Mammary epithelial cell (primary cell): ENCODE measurements around the gene HS3ST3A1.

Experiments
- EZH2 ChIP-seq: IDR thresholded peaks from 2 replicates; pipeline ENCODE4 v1.6.1; 2012; ENCODE audit warnings: low read length, inconsistent platforms, borderline replicate concordance
- TF ChIP-seq, protein P1 (sequence below), 2 donors: IDR thresholded peaks in 1 of 2; conservative IDR thresholded peaks in 1 of 2; 2 replicates each; pipeline ENCODE4 v1.5.1; 2011 to 2012; ENCODE audit warnings: inconsistent platforms in 2 of 2, low read length in 2 of 2, mild to moderate bottlenecking in 2 of 2, control low read depth in 1 of 2, low read depth in 1 of 2; ENCODE audit not compliant: insufficient read depth in 1 of 2; ENCODE audit errors: extremely low read depth in 1 of 2

DNA sequence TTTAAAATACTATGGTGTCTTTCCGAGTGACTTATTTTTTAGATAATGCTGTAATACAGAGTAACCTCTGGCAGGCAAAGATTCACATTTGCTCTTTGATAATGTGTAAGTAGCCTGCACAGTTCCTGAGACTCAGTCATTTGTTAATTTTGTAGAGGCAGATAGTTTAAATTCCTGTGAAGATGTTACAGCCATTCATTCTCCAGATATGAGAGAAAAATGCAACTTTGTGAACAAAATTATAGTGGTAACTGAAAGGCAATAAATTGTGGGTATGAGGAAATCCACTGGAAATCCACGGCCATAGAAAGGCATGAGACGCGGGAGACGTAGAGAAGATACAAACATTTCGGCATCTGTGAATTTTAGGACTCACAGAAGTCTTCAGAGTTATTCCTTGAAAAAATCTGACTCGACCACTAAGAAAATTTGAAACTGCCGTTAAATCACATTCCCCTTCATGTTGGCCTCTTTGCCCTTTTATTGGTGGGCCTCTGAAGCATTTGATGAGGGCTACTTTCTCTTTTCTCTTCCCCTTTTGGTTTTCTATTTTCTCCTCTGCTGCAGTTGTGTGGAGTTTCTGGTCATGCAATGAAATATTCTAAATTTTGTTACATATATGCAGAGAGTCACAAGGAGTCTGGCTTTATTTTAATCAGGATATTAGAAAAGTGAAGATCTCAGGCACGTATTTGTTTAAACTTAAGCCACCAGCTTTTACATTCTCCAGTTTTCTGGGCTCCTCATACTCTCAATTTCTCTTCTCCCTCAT, 18.8 kb downstream of the HS3ST3A1 start:
- TF ChIP-seq EZH2: no peak
- TF ChIP-seq, protein P1, sequence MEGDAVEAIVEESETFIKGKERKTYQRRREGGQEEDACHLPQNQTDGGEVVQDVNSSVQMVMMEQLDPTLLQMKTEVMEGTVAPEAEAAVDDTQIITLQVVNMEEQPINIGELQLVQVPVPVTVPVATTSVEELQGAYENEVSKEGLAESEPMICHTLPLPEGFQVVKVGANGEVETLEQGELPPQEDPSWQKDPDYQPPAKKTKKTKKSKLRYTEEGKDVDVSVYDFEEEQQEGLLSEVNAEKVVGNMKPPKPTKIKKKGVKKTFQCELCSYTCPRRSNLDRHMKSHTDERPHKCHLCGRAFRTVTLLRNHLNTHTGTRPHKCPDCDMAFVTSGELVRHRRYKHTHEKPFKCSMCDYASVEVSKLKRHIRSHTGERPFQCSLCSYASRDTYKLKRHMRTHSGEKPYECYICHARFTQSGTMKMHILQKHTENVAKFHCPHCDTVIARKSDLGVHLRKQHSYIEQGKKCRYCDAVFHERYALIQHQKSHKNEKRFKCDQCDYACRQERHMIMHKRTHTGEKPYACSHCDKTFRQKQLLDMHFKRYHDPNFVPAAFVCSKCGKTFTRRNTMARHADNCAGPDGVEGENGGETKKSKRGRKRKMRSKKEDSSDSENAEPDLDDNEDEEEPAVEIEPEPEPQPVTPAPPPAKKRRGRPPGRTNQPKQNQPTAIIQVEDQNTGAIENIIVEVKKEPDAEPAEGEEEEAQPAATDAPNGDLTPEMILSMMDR (conservative IDR thresholded peaks at IDR 0.05 in 1 of 2, IDR thresholded peaks at IDR 0.05 in 1 of 2; ENCODE audit: extremely low read depth in 1 of 2, insufficient read depth in 1 of 2, low read depth in 1 of 2, low read length in 2 of 2): no peak
